BLaER1 (cell line): Measurements from ENCODE around the gene SZT2.
"Not testable (repeated sequence)": the region's sequence is repeated elsewhere in the genome, so short reads cannot be mapped to it uniquely, and the experiment has no call there.

Source experiments
- H3K27ac ChIP-seq: shearing (Covaris generic); formaldehyde crosslinking; 2 replicates; pipeline ENCODE4 v1.8.1; 2022
- H3K27me3 ChIP-seq: shearing (Covaris generic); formaldehyde crosslinking; 2 replicates; pipeline ENCODE4 v1.8.1; 2022
- H3K36me3 ChIP-seq: shearing (Covaris generic); formaldehyde crosslinking; 2 replicates; pipeline ENCODE4 v1.8.1; 2022
- H3K4me1 ChIP-seq: shearing (Covaris generic); formaldehyde crosslinking; 2 replicates; pipeline ENCODE4 v1.8.1; 2022
- H3K4me2 ChIP-seq: shearing (Covaris generic); formaldehyde crosslinking; 2 replicates; pipeline ENCODE4 v1.8.1; 2022
- H3K4me3 ChIP-seq: shearing (Covaris generic); formaldehyde crosslinking; 2 replicates; pipeline ENCODE4 v1.8.1; 2022
- H3K9ac ChIP-seq: shearing (Covaris generic); formaldehyde crosslinking; 2 replicates; pipeline ENCODE4 v1.8.1; 2022
- H3K9me3 ChIP-seq: shearing (Covaris generic); formaldehyde crosslinking; 2 replicates; pipeline ENCODE4 v1.8.1; 2022
- H4K20me1 ChIP-seq: shearing (Covaris generic); formaldehyde crosslinking; 2 replicates; pipeline ENCODE4 v1.8.1; 2022
- Cebpa-rat ChIP-seq: shearing (Covaris generic); IDR thresholded peaks from 2 replicates; pipeline ENCODE4 v1.8.1; 2022

SZT2 gene

GRCh38 chr1:43405219-43405875 is 15.6 kb downstream of the SZT2 start:
- peaks cover 84% of the 10 kb centered on the region for H3K36me3 ChIP-seq
- no peak overlapping the region for H3K9ac ChIP-seq
- peaks cover 24% of the 10 kb centered on the region for H4K20me1 ChIP-seq
- no peaks in the 10 kb centered on the region for H3K27me3 ChIP-seq
- no peaks in the 10 kb centered on the region for H3K9me3 ChIP-seq
- TF ChIP-seq Cebpa-rat = no peak
- H3K27ac ChIP-seq = no peak overlapping the region
- H3K4me2 ChIP-seq = no peak overlapping the region
- H3K4me1 ChIP-seq = no peaks in the 10 kb centered on the region
- no peak overlapping the region for H3K4me3 ChIP-seq

GRCh38 chr1:43405876-43406234 is 16.2 kb downstream of the SZT2 start:
- no peaks in the 10 kb centered on the region for H3K27me3 ChIP-seq
- TF ChIP-seq Cebpa-rat = no peak
- no peaks in the 10 kb centered on the region for H3K4me1 ChIP-seq
- no peak overlapping the region for H3K4me2 ChIP-seq
- peaks cover 20% of the 10 kb centered on the region for H4K20me1 ChIP-seq
- no peak overlapping the region for H3K9ac ChIP-seq
- H3K36me3 ChIP-seq = peaks cover 87% of the 10 kb centered on the region
- no peaks in the 10 kb centered on the region for H3K9me3 ChIP-seq
- no peak overlapping the region for H3K4me3 ChIP-seq
- no peak overlapping the region for H3K27ac ChIP-seq

- Histone ChIP-seq H3K27me3 (no peaks in the 10 kb centered on the region), H3K4me3 (no peak overlapping the region), H3K9me3 (no peaks in the 10 kb centered on the region), H3K4me2 (no peak overlapping the region), H3K4me1 (no peaks in the 10 kb centered on the region), H3K9ac (no peak overlapping the region), H3K27ac (no peak overlapping the region), H3K36me3 (peaks cover 83% of the 10 kb centered on the region), H4K20me1 (no peaks in the 10 kb centered on the region)
- TF ChIP-seq Cebpa-rat = no peak
Measured at GRCh38 chr1:43410571-43410970, 20.9 kb downstream of the SZT2 start.

- H3K4me2 ChIP-seq, H3K9ac ChIP-seq, H4K20me1 ChIP-seq, H3K4me3 ChIP-seq, H3K27ac ChIP-seq, H3K27me3 ChIP-seq, H3K4me1 ChIP-seq, H3K9me3 ChIP-seq: not testable (repeated sequence)
- H3K36me3 ChIP-seq = peaks cover 85% of the 10 kb centered on the region
Measured at GRCh38 chr1:43413426-43413825, 23.7 kb downstream of the SZT2 start.

GRCh38 chr1:43414634-43415223 is 25.0 kb downstream of the SZT2 start:
- Histone ChIP-seq H3K36me3 (peaks cover 85% of the 10 kb centered on the region), H3K9me3 (no peaks in the 10 kb centered on the region), H3K4me3 (no peak overlapping the region), H4K20me1 (no peaks in the 10 kb centered on the region), H3K27me3 (no peaks in the 10 kb centered on the region), H3K27ac (no peak overlapping the region), H3K9ac (no peak overlapping the region), H3K4me1 (no peaks in the 10 kb centered on the region), H3K4me2 (no peak overlapping the region)
- no peak for TF ChIP-seq Cebpa-rat

- H3K4me3 ChIP-seq = no peak overlapping the region
- no peaks in the 10 kb centered on the region for H3K9me3 ChIP-seq
- no peaks in the 10 kb centered on the region for H3K27me3 ChIP-seq
- TF ChIP-seq Cebpa-rat = no peak
- no peaks in the 10 kb centered on the region for H4K20me1 ChIP-seq
- H3K4me1 ChIP-seq = no peaks in the 10 kb centered on the region
- H3K27ac ChIP-seq = no peak overlapping the region
- no peak overlapping the region for H3K9ac ChIP-seq
- H3K36me3 ChIP-seq = peaks cover 85% of the 10 kb centered on the region
- H3K4me2 ChIP-seq = no peak overlapping the region
Measured at GRCh38 chr1:43415901-43416300, 26.2 kb downstream of the SZT2 start.

GRCh38 chr1:43418858-43419257 is 29.2 kb downstream of the SZT2 start:
- Histone ChIP-seq H3K27ac (no peak overlapping the region), H3K4me1 (no peaks in the 10 kb centered on the region), H4K20me1 (no peaks in the 10 kb centered on the region), H3K4me2 (no peak overlapping the region), H3K27me3 (no peaks in the 10 kb centered on the region), H3K36me3 (peaks cover 91% of the 10 kb centered on the region), H3K9me3 (no peaks in the 10 kb centered on the region), H3K4me3 (no peak overlapping the region), H3K9ac (no peak overlapping the region)
- no peak for TF ChIP-seq Cebpa-rat

- Histone ChIP-seq H3K4me1 (no peaks in the 10 kb centered on the region), H3K9me3 (no peaks in the 10 kb centered on the region), H3K27ac (no peak overlapping the region), H3K36me3 (peaks cover 98% of the 10 kb centered on the region), H3K4me3 (no peak overlapping the region), H3K4me2 (no peak overlapping the region), H4K20me1 (no peaks in the 10 kb centered on the region), H3K9ac (no peak overlapping the region), H3K27me3 (no peaks in the 10 kb centered on the region)
- TF ChIP-seq Cebpa-rat = no peak
Measured at GRCh38 chr1:43419627-43420425, 30.1 kb downstream of the SZT2 start.

GRCh38 chr1:43420874-43421273 is 31.2 kb downstream of the SZT2 start:
- H4K20me1 ChIP-seq = no peaks in the 10 kb centered on the region
- no peak overlapping the region for H3K4me2 ChIP-seq
- no peak for TF ChIP-seq Cebpa-rat
- no peak overlapping the region for H3K9ac ChIP-seq
- H3K27ac ChIP-seq = no peak overlapping the region
- H3K27me3 ChIP-seq = no peaks in the 10 kb centered on the region
- peaks cover 98% of the 10 kb centered on the region for H3K36me3 ChIP-seq
- H3K9me3 ChIP-seq = no peaks in the 10 kb centered on the region
- no peak overlapping the region for H3K4me3 ChIP-seq
- H3K4me1 ChIP-seq = no peaks in the 10 kb centered on the region

- TF ChIP-seq Cebpa-rat = no peak
- no peak overlapping the region for H3K9ac ChIP-seq
- H3K4me3 ChIP-seq = no peak overlapping the region
- H3K27me3 ChIP-seq = no peaks in the 10 kb centered on the region
- H3K4me2 ChIP-seq = no peak overlapping the region
- H3K36me3 ChIP-seq = peaks cover 98% of the 10 kb centered on the region
- H3K9me3 ChIP-seq = no peaks in the 10 kb centered on the region
- no peaks in the 10 kb centered on the region for H3K4me1 ChIP-seq
- H3K27ac ChIP-seq = no peak overlapping the region
- no peaks in the 10 kb centered on the region for H4K20me1 ChIP-seq
Measured at GRCh38 chr1:43421396-43421795, 31.7 kb downstream of the SZT2 start.
